H1 (cell line): ENCODE measurements around the gene ROS1. TPM values are rescaled to one million over a fixed set of nuclear protein-coding genes. Genes with fewer than 3 reads are reported as not detected.

Source experiments
- CTCF ChIA-PET: fragments of 300-600 bp; sonication (Branson Sonifier 250); formaldehyde crosslinking; loops from one replicate; lab custom pipeline; 2021; ENCODE audit not compliant: partially characterized antibody; lab: Charles Lee
- POLR2A ChIA-PET: fragments of 300-600 bp; sonication (Branson Sonifier 250); formaldehyde crosslinking; loops from one replicate; lab custom pipeline; 2021; ENCODE audit warnings: inconsistent platforms; ENCODE audit not compliant: partially characterized antibody; lab: Charles Lee
- DNase-seq, 2 experiments: peaks; one replicate each; pipeline versions ENCODE4 v3.0.0 to v3.0.0-alpha.2; 2010 to 2022; ENCODE audit warnings: low spot score in 2 of 2, low read depth in 1 of 2, mixed read lengths in 1 of 2
- FAIRE-seq: peaks from 2 replicates; lab custom pipeline; 2011; peaks lifted over from hg19 to GRCh38; lab: Jason Lieb, UNC
- H2AFZ ChIP-seq: 2 replicates; pipeline ENCODE4 v1.8.1; 2012; ENCODE audit warnings: low read length, inconsistent platforms
- H2AK5ac ChIP-seq: 2 replicates; pipeline ENCODE4 v1.6.1; 2013; ENCODE audit warnings: low read depth, low read length
- H2BK120ac ChIP-seq: replicated peaks from 2 replicates; pipeline ENCODE3; 2013; ENCODE audit warnings: low read depth, low read length, inconsistent platforms
- H2BK12ac ChIP-seq: 2 replicates; pipeline ENCODE4 v1.6.1; 2013; ENCODE audit warnings: low read depth, low read length
- H2BK15ac ChIP-seq: 2 replicates; pipeline ENCODE4 v1.6.1; 2013; ENCODE audit warnings: low read length
- H2BK20ac ChIP-seq: 2 replicates; pipeline ENCODE4 v1.6.1; 2013; ENCODE audit warnings: low read length
- H2BK5ac ChIP-seq: 2 replicates; pipeline ENCODE4 v1.6.1; 2013; ENCODE audit warnings: low read depth, low read length
- H3K14ac ChIP-seq: 2 replicates; pipeline ENCODE4 v1.6.1; 2013; ENCODE audit warnings: inconsistent platforms; ENCODE audit not compliant: insufficient read length
- H3K18ac ChIP-seq: 2 replicates; pipeline ENCODE4 v1.6.1; 2013; ENCODE audit warnings: low read length; ENCODE audit errors: extremely low read depth
- H3K23ac ChIP-seq: 2 replicates; pipeline ENCODE4 v1.6.1; 2013; ENCODE audit warnings: inconsistent platforms; ENCODE audit not compliant: insufficient read length
- H3K23me2 ChIP-seq: 2 replicates; pipeline ENCODE4 v1.6.1; 2013; ENCODE audit warnings: low read depth, low read length
- H3K27ac ChIP-seq: 2 replicates; pipeline ENCODE4 v1.6.1; 2011; ENCODE audit warnings: low read depth, low read length, inconsistent platforms
- H3K27me3 ChIP-seq, 4 experiments: replicated peaks in 1 of 4; 1 replicate in 1 of 4; 2 replicates in 3 of 4; pipeline versions ENCODE4 v1.6.1 to v1.8.1; 2011 to 2013; ENCODE audit warnings: low read length in 3 of 4, mild to moderate bottlenecking in 3 of 4, inconsistent platforms in 2 of 4, mixed read lengths in 2 of 4, moderate library complexity in 1 of 4; ENCODE audit not compliant: control insufficient read depth in 3 of 4, insufficient read depth in 3 of 4; ENCODE audit errors: extremely low read depth in 1 of 4
- H3K36me3 ChIP-seq, 4 experiments: 2 replicates each; pipeline versions ENCODE4 v1.6.1 to v1.8.1; 2011 to 2013; ENCODE audit warnings: mild to moderate bottlenecking in 4 of 4, low read length in 3 of 4, moderate library complexity in 2 of 4, control low read depth in 1 of 4, inconsistent platforms in 1 of 4; ENCODE audit not compliant: insufficient read depth in 4 of 4, control insufficient read depth in 2 of 4
- H3K4ac ChIP-seq: replicated peaks from 2 replicates; pipeline ENCODE3; 2013; ENCODE audit warnings: low read length, low read depth, mixed read lengths, inconsistent platforms; ENCODE audit not compliant: insufficient read length
- H3K4me1 ChIP-seq, 4 experiments: replicated peaks in 1 of 4; 1 replicate in 1 of 4; 2 replicates in 3 of 4; pipeline versions ENCODE4 v1.6.1 to v1.8.1; 2011 to 2013; ENCODE audit warnings: low read length in 3 of 4, inconsistent platforms in 2 of 4, mixed read lengths in 1 of 4; ENCODE audit not compliant: insufficient read depth in 4 of 4, control insufficient read depth in 3 of 4
- H3K4me2 ChIP-seq, 2 experiments: 2 replicates each; pipeline versions ENCODE4 v1.6.1 to v1.8.1; 2011 to 2013; ENCODE audit warnings: low read depth in 2 of 2, low read length in 2 of 2, control low read depth in 1 of 2, inconsistent platforms in 1 of 2, mild to moderate bottlenecking in 1 of 2; ENCODE audit not compliant: insufficient read depth in 1 of 2
- H3K4me3 ChIP-seq, 4 experiments: fragments of 200-600, 300-600 bp in 1 of 4; sonication (generic), shearing (Covaris generic), sonication (Bioruptor Twin) in 1 of 4; 2 replicates each; pipeline versions ENCODE4 v1.5.1 to v1.8.1; 2011 to 2016; ENCODE audit warnings: low read length in 4 of 4, low read depth in 3 of 4, control low read depth in 2 of 4, inconsistent platforms in 2 of 4, mild to moderate bottlenecking in 2 of 4, mixed read lengths in 1 of 4, moderate library complexity in 1 of 4; ENCODE audit not compliant: insufficient read depth in 2 of 4; ENCODE audit errors: extremely low read depth in 1 of 4
- H3K56ac ChIP-seq: replicated peaks from 2 replicates; pipeline ENCODE3; 2013; ENCODE audit warnings: low read depth, mild to moderate bottlenecking, mixed read lengths, low read length, inconsistent platforms; ENCODE audit not compliant: insufficient read length
- H3K79me1 ChIP-seq: 2 replicates; pipeline ENCODE4 v1.6.1; 2013; ENCODE audit warnings: low read depth, low read length, control low read depth
- H3K79me2 ChIP-seq, 2 experiments: 2 replicates each; pipeline versions ENCODE4 v1.6.1 to v1.8.1; 2012 to 2013; ENCODE audit warnings: low read length in 2 of 2, mild to moderate bottlenecking in 2 of 2, inconsistent platforms in 1 of 2; ENCODE audit not compliant: insufficient read depth in 2 of 2, control insufficient read depth in 1 of 2
- H3K9ac ChIP-seq, 4 experiments: replicated peaks in 1 of 4; 1 replicate in 1 of 4; 2 replicates in 3 of 4; pipeline versions ENCODE4 v1.6.1 to v1.8.1; 2011 to 2013; ENCODE audit warnings: low read depth in 3 of 4, low read length in 3 of 4, control low read depth in 2 of 4, mild to moderate bottlenecking in 2 of 4, moderate library complexity in 2 of 4, inconsistent platforms in 1 of 4; ENCODE audit errors: extremely low read depth in 1 of 4
- H3K9me3 ChIP-seq, 2 experiments: 2 replicates each; pipeline versions ENCODE4 v1.6.1 to v1.8.1; 2012 to 2013; ENCODE audit warnings: mild to moderate bottlenecking in 2 of 2, moderate library complexity in 2 of 2, control low read depth in 1 of 2, inconsistent platforms in 1 of 2, low read depth in 1 of 2, low read length in 1 of 2, mixed read lengths in 1 of 2; ENCODE audit not compliant: insufficient read depth in 2 of 2
- H4K20me1 ChIP-seq, 2 experiments: replicated peaks in 1 of 2; 2 replicates each; pipeline versions ENCODE3 to v1.8.1; 2011 to 2013; ENCODE audit warnings: inconsistent platforms in 2 of 2, low read length in 2 of 2, mild to moderate bottlenecking in 1 of 2; ENCODE audit not compliant: insufficient read depth in 2 of 2, control insufficient read depth in 1 of 2
- H4K5ac ChIP-seq: 2 replicates; pipeline ENCODE4 v1.6.1; 2013; ENCODE audit warnings: low read length, low read depth, mixed read lengths, inconsistent platforms; ENCODE audit not compliant: insufficient read length
- H4K8ac ChIP-seq: 2 replicates; pipeline ENCODE4 v1.8.0; 2013; ENCODE audit warnings: mild to moderate bottlenecking, moderate library complexity, low read length, inconsistent platforms; ENCODE audit not compliant: insufficient read depth; ENCODE audit errors: extremely low read depth
- H4K91ac ChIP-seq: replicated peaks from 2 replicates; pipeline ENCODE3; 2013; ENCODE audit warnings: low read length, mixed read lengths, inconsistent platforms; ENCODE audit not compliant: insufficient read length
- ATF2 ChIP-seq: IDR thresholded peaks from 2 replicates; pipeline ENCODE4 v1.6.1; 2012; ENCODE audit warnings: low read length, inconsistent platforms
- ATF3 ChIP-seq: IDR thresholded peaks from 2 replicates; pipeline ENCODE4 v1.6.1; 2011; ENCODE audit warnings: low read depth, mild to moderate bottlenecking, low read length; ENCODE audit not compliant: insufficient read depth
- BRCA1 ChIP-seq: IDR thresholded peaks from 2 replicates; pipeline ENCODE4 v1.6.1; 2012; ENCODE audit warnings: low read depth, low read length, improper control_type of control experiment
- CTBP2 ChIP-seq: IDR thresholded peaks from 2 replicates; pipeline ENCODE4 v1.7.0; 2011; ENCODE audit warnings: borderline replicate concordance, mild to moderate bottlenecking, moderate library complexity, mixed read lengths, low read length; ENCODE audit not compliant: insufficient read depth, insufficient read length
- JUND ChIP-seq: IDR thresholded peaks from 2 replicates; pipeline ENCODE4 v1.6.1; 2011; ENCODE audit warnings: mild to moderate bottlenecking, improper control_type of control experiment, low read length
- KDM4A ChIP-seq: IDR thresholded peaks from one replicate; pipeline ENCODE4 v1.7.1; 2012; ENCODE audit warnings: low read depth, mild to moderate bottlenecking, moderate library complexity, low read length, inconsistent platforms; ENCODE audit not compliant: severe bottlenecking
- SAP30 ChIP-seq: fragments of 300-600 bp; sonication (generic); IDR thresholded peaks from 2 replicates; pipeline ENCODE4 v1.7.1; 2012; ENCODE audit warnings: low read length, moderate library complexity, mild to moderate bottlenecking, inconsistent platforms; ENCODE audit not compliant: insufficient read depth, insufficient replicate concordance
- SIN3A ChIP-seq, 2 experiments: IDR thresholded peaks in 1 of 2; conservative IDR thresholded peaks in 1 of 2; 2 replicates each; pipeline ENCODE4 v1.6.1; 2011 to 2012; ENCODE audit warnings: low read length in 2 of 2, improper control_type of control experiment in 1 of 2, low read depth in 1 of 2, mild to moderate bottlenecking in 1 of 2
- SP1 ChIP-seq: IDR thresholded peaks from 2 replicates; pipeline ENCODE4 v1.6.1; 2011; ENCODE audit warnings: low read depth, low read length
- TAF7 ChIP-seq: optimal IDR thresholded peaks from 2 replicates; pipeline ENCODE3; 2011; ENCODE audit warnings: low read depth, mild to moderate bottlenecking, inconsistent platforms, low read length, moderate library complexity, borderline replicate concordance
- TBP ChIP-seq: IDR thresholded peaks from 2 replicates; pipeline ENCODE4 v1.6.1; 2011; ENCODE audit warnings: low read depth, low read length, improper control_type of control experiment
- ZNF274 ChIP-seq: IDR thresholded peaks from 2 replicates; pipeline ENCODE4 v1.7.0; 2012; ENCODE audit warnings: low read length, borderline replicate concordance; ENCODE audit errors: extremely low read depth
- WGBS, 2 experiments: shearing (Covaris generic) in 1 of 2; methylation state at CpG; one replicate each; pipeline versions ENCODE4 v1.1.6 to v1.1.7; 2013 to 2015; ENCODE audit warnings: low lambda C conversion rate in 2 of 2, mixed read lengths in 2 of 2, inconsistent platforms in 1 of 2, low coverage in 1 of 2, missing lambda C conversion rate in 1 of 2; ENCODE audit not compliant: insufficient replicate concordance in 2 of 2, insufficient coverage in 1 of 2, insufficient read length in 1 of 2; ENCODE audit errors: extremely low coverage in 1 of 2, missing lambda C conversion rate in 1 of 2; 5-methylcytosine and 5-hydroxymethylcytosine counted together
- polyA plus RNA-seq, 7 experiments: library from polyadenylated mRNA; depleted of rRNA in 3 of 7; stranded (reverse) in 5 of 7; unstranded in 2 of 7; fragments of >200 nt in 5 of 7; fragments of 200-250 nt in 2 of 7; gene quantifications; 1 replicate in 5 of 7; 2 replicates in 1 of 7; 4 replicates in 1 of 7; pipeline versions ENCODE4 v1.2.1 to v1.2.3, GENCODE V29; 2011 to 2013; ENCODE audit warnings: missing spikeins in 2 of 7, mixed read lengths in 2 of 7
- total RNA-seq: library from RNA; stranded (reverse); fragmentation: NEBNext Ultra II Directional; extraction: Animal tissue kit (Norgen Biotek cat#: 25700); gene quantifications from 2 replicates; pipeline ENCODE4 v1.2.1, GENCODE V29; 2021

Gene ROS1
- total and polyA plus RNA-seq, 2 of the 8 experiments (the other 6 are each of a cell fraction or from before 2014, with no cell fraction given), result not detected

GRCh38 chr6:117380298-117380697, 45.4 kb downstream of the ROS1 start:
- H4K91ac ChIP-seq, result no peak overlapping the region
- CTCF ChIA-PET, result interaction anchor here (0.7 to 2.4 kb wide), 6 partner anchors 9 to 554 kb away, joined by 3 to 12 read pairs (median 4); no protein-coding TSS in a partner anchor
- POLR2A ChIA-PET, result no interaction called here
- no peak overlapping the region for H3K56ac ChIP-seq
- no peaks in the 10 kb centered on the region for H3K79me1 ChIP-seq
- H4K20me1 ChIP-seq, result no peaks in the 10 kb centered on the region
- DNase-seq (no peak), FAIRE-seq (no peak)
- H3K79me2 ChIP-seq, result no peaks in the 10 kb centered on the region
- H3K4me3 ChIP-seq, result no peak overlapping the region
- no peaks in the 10 kb centered on the region for H3K23me2 ChIP-seq
- no peak overlapping the region for H3K4me2 ChIP-seq
- no peak overlapping the region for H3K9ac ChIP-seq
- no peak overlapping the region for H2BK12ac ChIP-seq
- no peak overlapping the region for H4K5ac ChIP-seq
- no peak overlapping the region for H2BK120ac ChIP-seq
- no peaks in the 10 kb centered on the region for H3K4me1 ChIP-seq
- no peak overlapping the region for H3K27ac ChIP-seq
- no peak overlapping the region for H2BK15ac ChIP-seq
- no peak overlapping the region for H2AFZ ChIP-seq
- H3K18ac ChIP-seq, result no peak overlapping the region
- WGBS, 2 experiments, result 94% methylated on average over 2 of the region's 2 CpGs; no CpG with 5 or more reads in 1 of the 2 experiments
- no peaks in the 10 kb centered on the region for H3K36me3 ChIP-seq
- no peak overlapping the region for H4K8ac ChIP-seq
- no peak overlapping the region for H2BK20ac ChIP-seq
- no peak overlapping the region for H2AK5ac ChIP-seq
- H2BK5ac ChIP-seq, result no peak overlapping the region
- H3K4ac ChIP-seq, result no peak overlapping the region
- H3K23ac ChIP-seq, result no peak overlapping the region
- H3K14ac ChIP-seq, result no peak overlapping the region
- no peaks in the 10 kb centered on the region for H3K27me3 ChIP-seq
- H3K9me3 ChIP-seq, result no peaks in the 10 kb centered on the region
- TF ChIP-seq SAP30 (no peak), TAF7 (no peak), CTBP2 (no peak), JUND (no peak), ZNF274 (no peak), SP1 (no peak), TBP (no peak), SIN3A (conservative IDR thresholded peaks at IDR 0.05 in 1 of 2, IDR thresholded peaks at IDR 0.05 in 1 of 2; ENCODE audit: low read depth in 1 of 2, low read length in 2 of 2) (no peak), KDM4A (no peak), BRCA1 (no peak), ATF2 (no peak), ATF3 (no peak)
